Measurements from ENCODE around the gene ATP11A. TPM values are rescaled to one million over a fixed set of nuclear protein-coding genes. Genes with fewer than 3 reads are reported as not detected.
A peak's percentile ranks its signal among the peaks of the same experiment; 100 is the strongest.

The ATP11A gene
- total RNA-seq, 1 donor from 2014 or later: 281 TPM

DNA sequence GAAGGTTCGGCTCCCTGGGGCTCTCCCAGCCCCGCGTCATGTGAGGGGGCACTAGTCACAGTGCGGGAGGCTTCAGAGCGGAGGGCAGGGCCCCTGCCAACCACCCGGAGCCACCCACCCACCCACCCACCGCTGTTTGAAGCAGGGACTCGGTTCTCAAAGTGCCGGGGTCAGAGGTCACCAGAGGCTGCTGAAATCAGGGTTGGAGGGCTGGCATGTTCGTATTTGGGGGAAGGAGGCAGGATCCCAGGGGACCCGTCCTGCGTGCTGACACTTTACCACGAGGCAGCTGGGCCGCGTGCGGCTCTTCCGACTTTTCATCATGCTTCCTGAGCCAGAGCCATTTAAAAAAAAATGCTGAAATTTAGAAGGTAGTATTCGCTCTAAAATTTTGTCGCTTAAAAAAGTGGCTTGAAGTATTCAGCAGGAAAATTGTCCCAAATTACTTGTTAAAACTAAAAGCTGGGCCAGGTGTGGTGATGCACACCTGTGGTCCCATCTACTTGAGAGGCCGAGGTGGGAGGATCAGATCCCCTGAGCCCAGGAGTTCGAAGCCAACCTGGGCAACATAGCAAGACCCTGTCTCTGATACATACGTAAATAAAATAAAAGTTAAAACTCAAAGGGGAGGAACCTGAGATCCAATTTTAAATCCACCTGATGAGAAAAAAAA is 21.2 kb downstream of the ATP11A start:
- no peaks in the 10 kb centered on the region for H3K36me3 ChIP-seq
- DNase-seq (no peak), ATAC-seq (no peak)
- intact Hi-C loops (cut with DNase I): no loop called here
- H3K4me3 ChIP-seq: peak overlapping the region; percentile 9
- no peaks in the 10 kb centered on the region for H3K9me3 ChIP-seq
- H3K27ac ChIP-seq: peak overlapping the region; percentile 76
- H3K4me1 ChIP-seq: peaks cover 48% of the 10 kb centered on the region
- no peaks in the 10 kb centered on the region for H3K27me3 ChIP-seq (ENCODE audit: low read depth)
- TF ChIP-seq, protein P1, sequence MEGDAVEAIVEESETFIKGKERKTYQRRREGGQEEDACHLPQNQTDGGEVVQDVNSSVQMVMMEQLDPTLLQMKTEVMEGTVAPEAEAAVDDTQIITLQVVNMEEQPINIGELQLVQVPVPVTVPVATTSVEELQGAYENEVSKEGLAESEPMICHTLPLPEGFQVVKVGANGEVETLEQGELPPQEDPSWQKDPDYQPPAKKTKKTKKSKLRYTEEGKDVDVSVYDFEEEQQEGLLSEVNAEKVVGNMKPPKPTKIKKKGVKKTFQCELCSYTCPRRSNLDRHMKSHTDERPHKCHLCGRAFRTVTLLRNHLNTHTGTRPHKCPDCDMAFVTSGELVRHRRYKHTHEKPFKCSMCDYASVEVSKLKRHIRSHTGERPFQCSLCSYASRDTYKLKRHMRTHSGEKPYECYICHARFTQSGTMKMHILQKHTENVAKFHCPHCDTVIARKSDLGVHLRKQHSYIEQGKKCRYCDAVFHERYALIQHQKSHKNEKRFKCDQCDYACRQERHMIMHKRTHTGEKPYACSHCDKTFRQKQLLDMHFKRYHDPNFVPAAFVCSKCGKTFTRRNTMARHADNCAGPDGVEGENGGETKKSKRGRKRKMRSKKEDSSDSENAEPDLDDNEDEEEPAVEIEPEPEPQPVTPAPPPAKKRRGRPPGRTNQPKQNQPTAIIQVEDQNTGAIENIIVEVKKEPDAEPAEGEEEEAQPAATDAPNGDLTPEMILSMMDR (IDR thresholded peaks at IDR 0.05): no peak

DNA sequence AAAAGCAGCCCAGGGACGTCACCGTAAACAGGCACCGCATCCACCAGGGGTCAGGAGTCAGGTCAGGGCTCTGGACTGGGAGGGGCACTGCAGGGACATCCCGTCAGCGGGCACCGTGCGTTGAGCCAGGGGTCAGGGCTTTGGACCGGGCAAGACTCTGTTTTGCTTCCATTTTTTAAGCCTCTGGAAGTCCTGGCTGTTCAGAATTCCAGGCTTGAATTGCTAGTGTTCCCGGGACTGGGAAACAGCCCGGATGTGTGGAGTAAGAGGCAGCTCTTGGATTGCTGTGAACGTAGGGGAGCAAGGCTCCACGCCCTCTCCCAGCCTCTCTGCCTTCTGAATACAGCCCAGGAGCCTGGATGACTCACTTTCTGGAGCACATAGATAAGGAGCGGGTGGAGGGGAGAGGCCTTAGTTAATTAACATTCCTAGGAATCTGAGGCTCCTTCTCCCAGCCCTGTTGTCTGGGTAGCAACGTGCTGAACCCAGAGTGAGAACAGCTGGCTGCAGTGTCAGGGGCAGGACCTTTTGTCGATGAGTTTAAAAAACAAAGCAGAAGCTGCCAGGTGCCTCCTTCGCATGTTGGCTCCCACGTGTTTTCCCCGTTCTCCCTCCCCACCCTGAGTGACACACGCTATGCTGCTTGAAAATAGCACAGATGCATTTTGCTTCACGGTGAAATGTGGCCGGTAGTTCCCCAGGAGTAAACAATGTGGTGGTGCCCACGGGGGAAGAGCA is 21.9 kb downstream of the ATP11A start:
- TF ChIP-seq, protein P1 (IDR thresholded peaks at IDR 0.05): peak; percentile 28
- H3K27me3 ChIP-seq (ENCODE audit: low read depth): no peaks in the 10 kb centered on the region
- H3K9me3 ChIP-seq: no peaks in the 10 kb centered on the region
- ATAC-seq (peak; percentile 95), DNase-seq (peak; percentile 84)
- peak overlapping the region; percentile 9 for H3K4me3 ChIP-seq
- H3K36me3 ChIP-seq: no peaks in the 10 kb centered on the region
- H3K27ac ChIP-seq: peak overlapping the region; percentile 76
- peaks cover 50% of the 10 kb centered on the region for H3K4me1 ChIP-seq
- intact Hi-C loops (cut with DNase I): no loop called here

DNA sequence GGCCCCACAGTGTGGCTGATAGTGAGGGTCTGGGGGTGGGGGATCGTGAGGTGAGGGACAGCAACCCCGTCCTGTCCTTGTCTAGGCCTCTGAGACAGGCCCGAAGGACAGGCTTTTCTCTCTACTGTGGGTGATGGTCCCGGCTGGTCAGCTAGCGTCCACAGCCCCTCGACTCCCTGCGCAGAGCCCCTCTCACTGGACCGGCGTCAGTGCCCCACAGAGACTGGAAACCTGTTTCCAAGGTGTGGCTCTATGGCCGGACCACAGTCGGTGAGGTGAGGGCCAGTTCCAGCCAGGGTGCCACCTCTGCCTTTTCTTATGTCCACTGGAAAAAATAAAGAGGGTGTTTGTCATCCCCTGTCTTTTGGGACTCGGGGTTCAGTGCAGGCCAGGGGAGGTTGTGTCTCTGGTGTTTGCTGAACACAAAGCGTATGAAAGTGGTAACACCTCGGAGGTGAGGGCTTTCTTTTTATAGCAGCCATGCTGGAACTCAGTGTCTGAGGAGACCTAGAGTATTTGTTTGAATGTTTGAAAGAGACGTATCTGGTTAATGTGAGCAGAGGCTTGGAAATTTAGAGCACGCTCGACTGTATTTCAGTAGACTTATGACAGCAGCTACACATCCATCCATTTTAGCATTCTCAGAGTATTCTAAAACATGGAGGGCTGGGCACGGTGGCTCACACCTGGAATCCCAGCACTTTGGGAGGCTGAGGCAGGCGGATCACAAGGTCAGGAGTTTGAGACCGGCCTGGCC is 22.8 kb downstream of the ATP11A start:
- DNase-seq: no peak
- Histone ChIP-seq H3K27me3 (ENCODE audit: low read depth) (no peaks in the 10 kb centered on the region), H3K36me3 (no peaks in the 10 kb centered on the region), H3K9me3 (no peaks in the 10 kb centered on the region), H3K27ac (peak overlapping the region; percentile 76), H3K4me3 (no peak overlapping the region), H3K4me1 (peaks cover 54% of the 10 kb centered on the region)
- TF ChIP-seq, protein P1 (IDR thresholded peaks at IDR 0.05): no peak
- intact Hi-C loops (cut with DNase I): no loop called here
- no peak for ATAC-seq

DNA sequence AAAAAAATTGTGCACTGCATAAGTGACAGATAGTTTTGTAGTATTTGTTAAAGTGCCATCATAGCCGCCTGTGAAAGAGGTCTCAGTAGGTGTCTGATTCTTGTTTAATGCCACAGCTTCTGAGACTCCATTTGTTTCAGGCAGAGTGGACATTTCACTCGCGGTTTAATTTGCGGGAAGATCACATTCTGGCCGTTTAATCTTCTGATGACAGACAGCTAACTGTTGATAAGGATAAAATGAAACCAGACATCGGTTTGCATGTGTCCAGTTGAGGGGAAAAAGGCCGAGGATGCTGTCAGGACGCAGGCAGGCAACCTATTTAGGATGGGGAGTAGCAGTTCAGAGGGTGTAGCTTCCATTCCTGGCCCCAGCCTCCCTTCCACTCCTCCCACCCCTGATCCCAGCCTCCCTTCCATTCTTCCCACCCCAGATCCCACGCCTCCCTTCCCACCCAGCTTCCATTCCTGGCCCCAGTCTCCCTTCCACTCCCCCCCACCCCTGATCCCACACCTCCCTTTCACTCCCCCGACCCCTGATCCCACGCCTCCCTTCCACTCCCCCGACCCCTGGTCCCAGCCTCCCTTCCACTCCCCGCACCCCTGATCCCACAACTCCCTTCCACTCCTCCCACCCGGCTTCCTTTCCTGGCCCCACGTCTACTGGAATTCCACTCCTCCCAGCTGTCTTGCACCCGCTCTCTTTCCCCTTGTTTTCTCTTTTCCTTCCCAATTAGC is 23.8 kb downstream of the ATP11A start:
- TF ChIP-seq, protein P1 (IDR thresholded peaks at IDR 0.05): no peak
- H3K27me3 ChIP-seq (ENCODE audit: low read depth): no peaks in the 10 kb centered on the region
- ATAC-seq (no peak), DNase-seq (no peak)
- no peak overlapping the region for H3K4me3 ChIP-seq
- H3K4me1 ChIP-seq: peaks cover 54% of the 10 kb centered on the region
- no peaks in the 10 kb centered on the region for H3K9me3 ChIP-seq
- no peaks in the 10 kb centered on the region for H3K36me3 ChIP-seq
- peak overlapping the region; percentile 76 for H3K27ac ChIP-seq
- intact Hi-C loops (cut with DNase I): no loop called here

Measured in lower lobe of right lung (tissue), 2 donors.